Esophagus squamous epithelium (tissue), 4 donors: Measurements from ENCODE around the gene TMEM86A.

ENCODE experiments used
- POLR2A ChIP-seq, 4 donors: fragments of 450-650 bp; IDR thresholded peaks; one replicate each; pipeline ENCODE4 v1.6.1; 2017; ENCODE audit warnings: antibody characterized with exemption in 4 of 4, mild to moderate bottlenecking in 4 of 4, moderate library complexity in 3 of 4
- TF ChIP-seq, protein P1 (sequence below), 6 experiments: fragments of 450-650 bp in 4 of 6; fragments of 200-600 bp in 2 of 6; sonication (generic) in 2 of 6; IDR thresholded peaks; one replicate each; pipeline ENCODE4 v1.5.1; 2016 to 2019; ENCODE audit warnings: antibody characterized with exemption in 6 of 6, mild to moderate bottlenecking in 4 of 6, moderate library complexity in 4 of 6

GRCh38 chr11:18743900-18744514 lies 45.4 kb downstream of the TMEM86A start:
- TF ChIP-seq, protein P1, sequence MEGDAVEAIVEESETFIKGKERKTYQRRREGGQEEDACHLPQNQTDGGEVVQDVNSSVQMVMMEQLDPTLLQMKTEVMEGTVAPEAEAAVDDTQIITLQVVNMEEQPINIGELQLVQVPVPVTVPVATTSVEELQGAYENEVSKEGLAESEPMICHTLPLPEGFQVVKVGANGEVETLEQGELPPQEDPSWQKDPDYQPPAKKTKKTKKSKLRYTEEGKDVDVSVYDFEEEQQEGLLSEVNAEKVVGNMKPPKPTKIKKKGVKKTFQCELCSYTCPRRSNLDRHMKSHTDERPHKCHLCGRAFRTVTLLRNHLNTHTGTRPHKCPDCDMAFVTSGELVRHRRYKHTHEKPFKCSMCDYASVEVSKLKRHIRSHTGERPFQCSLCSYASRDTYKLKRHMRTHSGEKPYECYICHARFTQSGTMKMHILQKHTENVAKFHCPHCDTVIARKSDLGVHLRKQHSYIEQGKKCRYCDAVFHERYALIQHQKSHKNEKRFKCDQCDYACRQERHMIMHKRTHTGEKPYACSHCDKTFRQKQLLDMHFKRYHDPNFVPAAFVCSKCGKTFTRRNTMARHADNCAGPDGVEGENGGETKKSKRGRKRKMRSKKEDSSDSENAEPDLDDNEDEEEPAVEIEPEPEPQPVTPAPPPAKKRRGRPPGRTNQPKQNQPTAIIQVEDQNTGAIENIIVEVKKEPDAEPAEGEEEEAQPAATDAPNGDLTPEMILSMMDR (IDR thresholded peaks at IDR 0.05), result no peak
- TF ChIP-seq POLR2A (IDR thresholded peaks at IDR 0.05), result no peak
